Lung (tissue), 12 donors: ENCODE measurements around the gene SLC34A1. TPM values are rescaled to one million over a fixed set of nuclear protein-coding genes. Genes with fewer than 3 reads are reported as not detected.
A peak's percentile ranks its signal among the peaks of the same experiment; 100 is the strongest.

ENCODE experiments used
- ATAC-seq: fragments of 200-7000 bp; cut with Tn5 transposase; one replicate; pipeline ENCODE4 v1.9.1; 2020; ENCODE audit warnings: moderate number of reproducible peaks; ENCODE audit not compliant: insufficient read depth, low FRiP score
- DNase-seq, 3 donors: peaks; one replicate each; pipeline ENCODE4 v3.0.0-alpha.2; 2013 to 2017
- H3K27ac ChIP-seq, 2 donors: one replicate each; pipeline ENCODE4 v1.5.1; 2013; ENCODE audit warnings: mild to moderate bottlenecking in 2 of 2, moderate library complexity in 2 of 2, control low read depth in 1 of 2, inconsistent platforms in 1 of 2, low read depth in 1 of 2, low read length in 1 of 2
- H3K27me3 ChIP-seq, 3 donors: one replicate each; pipeline ENCODE4 v1.5.1; 2013; ENCODE audit warnings: low read length in 2 of 3; ENCODE audit not compliant: control insufficient read depth in 3 of 3, insufficient read depth in 3 of 3
- H3K36me3 ChIP-seq, 4 donors: one replicate each; pipeline ENCODE4 v1.5.1; 2013; ENCODE audit warnings: low read length in 4 of 4, mild to moderate bottlenecking in 1 of 4, moderate library complexity in 1 of 4; ENCODE audit not compliant: control insufficient read depth in 4 of 4, insufficient read depth in 4 of 4
- H3K4me1 ChIP-seq, 5 donors: one replicate each; pipeline ENCODE4 v1.5.1; 2013; ENCODE audit warnings: low read length in 5 of 5, mild to moderate bottlenecking in 2 of 5, moderate library complexity in 1 of 5; ENCODE audit not compliant: control insufficient read depth in 5 of 5, insufficient read depth in 5 of 5
- H3K4me3 ChIP-seq: one replicate; pipeline ENCODE4 v1.5.1; 2013; ENCODE audit warnings: mild to moderate bottlenecking, control low read depth, moderate library complexity
- H3K9ac ChIP-seq, 2 donors: one replicate each; pipeline ENCODE4 v1.5.1; 2013; ENCODE audit warnings: low read length in 2 of 2, control low read depth in 1 of 2; ENCODE audit not compliant: insufficient read depth in 1 of 2
- H3K9me3 ChIP-seq, 4 donors: one replicate each; pipeline ENCODE4 v1.5.1; 2013; ENCODE audit warnings: low read length in 3 of 4, mild to moderate bottlenecking in 1 of 4, moderate library complexity in 1 of 4; ENCODE audit not compliant: control insufficient read depth in 4 of 4, insufficient read depth in 3 of 4
- CTCF ChIP-seq: IDR thresholded peaks from 2 replicates; pipeline ENCODE4 v1.5.1; 2012; ENCODE audit warnings: mild to moderate bottlenecking; ENCODE audit errors: control extremely low read depth, extremely low read depth
- WGBS, 2 donors: extraction: QIAGEN DNeasy Blood & Tissue Kit; methylation state at CpG; one replicate each; pipeline ENCODE4 v1.1.7; 2013; 5-methylcytosine and 5-hydroxymethylcytosine counted together
- polyA plus RNA-seq, 2 donors: library from polyadenylated mRNA; stranded (reverse); fragments of 200-250 nt; gene quantifications; one replicate each; pipeline ENCODE4 v1.2.1, GENCODE V29; 2013
- total RNA-seq, 2 donors: library from RNA; depleted of rRNA in 1 of 2; stranded (reverse); fragments of >200 nt in 1 of 2; gene quantifications; one replicate each; pipeline ENCODE4 v1.2.1, GENCODE V29; 2014 to 2021
- donor health status: control.
- donor health status: control.
- donor health status: Bipolar disorder and iron deficiency.
- donor health status: healthy.
- donor health status: DM: yes; HTN: yes; CAD: no.

The SLC34A1 gene
- total and polyA plus RNA-seq, 4 donors: 0.02 TPM; not detected in 3

GRCh38 chr5:177336112-177336511 is 48.1 kb upstream of the SLC34A1 start:
- ATAC-seq: no peak
- no peak overlapping the region for H3K9ac ChIP-seq

GRCh38 chr5:177336603-177337494 is 47.4 kb upstream of the SLC34A1 start:
- H3K27ac ChIP-seq: no peak overlapping the region
- DNase-seq: no peak
- H3K4me3 ChIP-seq: no peak overlapping the region
- 91 to 94% methylated on average over 36 of the region's 36 CpGs for WGBS, 2 donors
- no peaks in the 10 kb centered on the region for H3K4me1 ChIP-seq
- H3K36me3 ChIP-seq: peaks cover 13 to 71% (median 35%) of the 10 kb centered on the region in 4 donors
- no peak for TF ChIP-seq CTCF
- no peaks in the 10 kb centered on the region for H3K9me3 ChIP-seq
- ATAC-seq: no peak
- no peak overlapping the region for H3K9ac ChIP-seq
- H3K27me3 ChIP-seq: no peaks in the 10 kb centered on the region

More at GRCh38 chr5:177336112-177336511, 48.1 kb upstream of the SLC34A1 start:
- H3K27me3 ChIP-seq: no peaks in the 10 kb centered on the region
- no peak for TF ChIP-seq CTCF
- H3K27ac ChIP-seq: no peak overlapping the region
- no peaks in the 10 kb centered on the region for H3K9me3 ChIP-seq
- WGBS, 2 donors: 68 to 70% methylated on average over 12 of the region's 12 CpGs
- H3K4me3 ChIP-seq: no peak overlapping the region
- H3K36me3 ChIP-seq: peaks cover 13 to 73% (median 30%) of the 10 kb centered on the region in 4 donors
- DNase-seq: no peak
- no peaks in the 10 kb centered on the region for H3K4me1 ChIP-seq

GRCh38 chr5:177338251-177339106 is 45.8 kb upstream of the SLC34A1 start:
- no peak for TF ChIP-seq CTCF
- no peak for DNase-seq
- Histone ChIP-seq H3K27me3 (no peaks in the 10 kb centered on the region), H3K9me3 (no peaks in the 10 kb centered on the region), H3K27ac (peak overlapping the region in 1 of 2 donors; percentile 37), H3K4me1 (no peaks in the 10 kb centered on the region), H3K36me3 (peaks cover 15 to 55% (median 31%) of the 10 kb centered on the region in 4 donors), H3K4me3 (no peak overlapping the region), H3K9ac (no peak overlapping the region)
- 89 to 90% methylated on average over 22 of the region's 22 CpGs for WGBS, 2 donors
- no peak for ATAC-seq
